Fibroblast of lung (primary cell): ENCODE data around the gene WIPF2. TPM values are rescaled to one million over a fixed set of nuclear protein-coding genes. Genes with fewer than 3 reads are reported as not detected.
A peak's percentile ranks its signal among the peaks of the same experiment; 100 is the strongest.

ENCODE experiments used
- DNase-seq, 2 donors: peaks; one replicate each; pipeline versions ENCODE4 v3.0.0 to v3.0.0-alpha.2; 2010; ENCODE audit warnings: low read depth in 2 of 2
- H2AFZ ChIP-seq: 2 replicates; pipeline ENCODE4 v1.5.1; 2012; ENCODE audit warnings: low read length, control low read depth, inconsistent platforms
- H3K27ac ChIP-seq: 2 replicates; pipeline ENCODE4 v1.5.1; 2011; ENCODE audit warnings: low read length, control low read depth; ENCODE audit not compliant: insufficient read depth
- H3K27me3 ChIP-seq: 2 replicates; pipeline ENCODE4 v1.5.1; 2011; ENCODE audit warnings: mild to moderate bottlenecking, low read length; ENCODE audit not compliant: control insufficient read depth, insufficient read depth
- H3K36me3 ChIP-seq: 2 replicates; pipeline ENCODE4 v1.5.1; 2011; ENCODE audit warnings: low read length; ENCODE audit not compliant: control insufficient read depth, insufficient read depth
- H3K4me1 ChIP-seq: 2 replicates; pipeline ENCODE4 v1.5.1; 2011; ENCODE audit warnings: low read length; ENCODE audit not compliant: control insufficient read depth, insufficient read depth; ENCODE audit errors: extremely low read depth
- H3K4me2 ChIP-seq: 2 replicates; pipeline ENCODE4 v1.5.1; 2011; ENCODE audit warnings: low read length, control low read depth; ENCODE audit not compliant: insufficient read depth; ENCODE audit errors: extremely low read depth
- H3K4me3 ChIP-seq, 4 experiments: fragments of 200-600 bp in 1 of 4; sonication (generic) in 1 of 4; replicated peaks in 1 of 4; 2 replicates each; pipeline ENCODE4 v1.5.1; 2011 to 2016; ENCODE audit warnings: low read length in 4 of 4, low read depth in 3 of 4, mild to moderate bottlenecking in 3 of 4, control low read depth in 2 of 4, inconsistent platforms in 1 of 4, mixed read lengths in 1 of 4; ENCODE audit not compliant: insufficient read depth in 1 of 4; ENCODE audit errors: control extremely low read depth in 1 of 4
- H3K79me2 ChIP-seq: 2 replicates; pipeline ENCODE4 v1.5.1; 2012; ENCODE audit warnings: mild to moderate bottlenecking, low read length, inconsistent platforms; ENCODE audit not compliant: control insufficient read depth, insufficient read depth
- H3K9ac ChIP-seq: 2 replicates; pipeline ENCODE4 v1.5.1; 2011; ENCODE audit warnings: mild to moderate bottlenecking, low read length, control low read depth; ENCODE audit not compliant: insufficient read depth
- H3K9me3 ChIP-seq: 2 replicates; pipeline ENCODE4 v1.5.1; 2012; ENCODE audit warnings: low read depth, low read length; ENCODE audit not compliant: control insufficient read depth, insufficient read depth
- H4K20me1 ChIP-seq: 2 replicates; pipeline ENCODE4 v1.5.1; 2011; ENCODE audit warnings: low read length; ENCODE audit not compliant: control insufficient read depth, insufficient read depth; ENCODE audit errors: extremely low read depth
- CTCF ChIP-seq, 2 donors: IDR thresholded peaks in 1 of 2; conservative IDR thresholded peaks in 1 of 2; 1 replicate in 1 of 2; 2 replicates in 1 of 2; pipeline ENCODE4 v1.5.1; 2011 to 2012; ENCODE audit warnings: low read length in 2 of 2, control low read depth in 1 of 2, inconsistent platforms in 1 of 2, low read depth in 1 of 2, mild to moderate bottlenecking in 1 of 2
- EZH2 ChIP-seq: IDR thresholded peaks from 2 replicates; pipeline ENCODE4 v1.5.1; 2012; ENCODE audit warnings: low read length, control low read depth, mild to moderate bottlenecking; ENCODE audit errors: missing control alignments
- polyA plus RNA-seq, 2 donors: library from polyadenylated mRNA; depleted of rRNA in 1 of 2; stranded (reverse) in 1 of 2; unstranded in 1 of 2; fragments of >200 nt; gene quantifications; 2 replicates each; pipeline ENCODE4 v1.2.1, GENCODE V29; 2011 to 2012; ENCODE audit warnings: missing spikeins in 1 of 2
- total RNA-seq: library from RNA; depleted of rRNA; stranded (reverse); fragments of >200 nt; gene quantifications from 2 replicates; pipeline ENCODE4 v1.2.1, GENCODE V29; 2014

The WIPF2 gene
- total and polyA plus RNA-seq, 2 donors (not counting 1 experiment from before 2014, with no cell fraction given) = 7.6 to 9.1 TPM

- Histone ChIP-seq H3K4me2 (peak overlapping the region; percentile 13), H2AFZ (no peak overlapping the region), H3K79me2 (peaks cover 58% of the 10 kb centered on the region), H3K36me3 (peaks cover 2% of the 10 kb centered on the region), H3K27me3 (no peaks in the 10 kb centered on the region), H3K9me3 (no peaks in the 10 kb centered on the region), H3K27ac (no peak overlapping the region), H3K9ac (no peak overlapping the region), H3K4me1 (peaks cover 69% of the 10 kb centered on the region), H4K20me1 (no peaks in the 10 kb centered on the region), H3K4me3 (no peak overlapping the region)
- TF ChIP-seq EZH2 (no peak), CTCF (conservative IDR thresholded peaks at IDR 0.05 in 1 of 2, IDR thresholded peaks at IDR 0.05 in 1 of 2; ENCODE audit: low read depth in 1 of 2, low read length in 2 of 2) (no peak)
- DNase-seq = peak in 1 of 2 donors; percentile 42
Observed at GRCh38 chr17:40327735-40328385, 108.8 kb downstream of the WIPF2 start.

GRCh38 chr17:40328386-40328766 is 109.3 kb downstream of the WIPF2 start:
- H3K27me3 ChIP-seq = no peaks in the 10 kb centered on the region
- DNase-seq = no peak
- peaks cover 64% of the 10 kb centered on the region for H3K4me1 ChIP-seq
- H3K9me3 ChIP-seq = no peaks in the 10 kb centered on the region
- no peak overlapping the region for H3K9ac ChIP-seq
- TF ChIP-seq EZH2 (no peak), CTCF (conservative IDR thresholded peaks at IDR 0.05 in 1 of 2, IDR thresholded peaks at IDR 0.05 in 1 of 2; ENCODE audit: low read depth in 1 of 2, low read length in 2 of 2) (no peak)
- no peak overlapping the region for H3K4me2 ChIP-seq
- H2AFZ ChIP-seq = no peak overlapping the region
- no peak overlapping the region for H3K4me3 ChIP-seq
- no peak overlapping the region for H3K27ac ChIP-seq
- H3K36me3 ChIP-seq = peaks cover 2% of the 10 kb centered on the region
- no peaks in the 10 kb centered on the region for H4K20me1 ChIP-seq
- H3K79me2 ChIP-seq = peaks cover 53% of the 10 kb centered on the region

- H3K36me3 ChIP-seq = peaks cover 2% of the 10 kb centered on the region
- H3K9ac ChIP-seq = no peak overlapping the region
- peak overlapping the region; percentile 11 for H3K4me2 ChIP-seq
- H3K4me3 ChIP-seq = no peak overlapping the region
- peak overlapping the region; percentile 20 for H3K27ac ChIP-seq
- TF ChIP-seq EZH2 = no peak
- no peak for TF ChIP-seq CTCF (conservative IDR thresholded peaks at IDR 0.05 in 1 of 2, IDR thresholded peaks at IDR 0.05 in 1 of 2; ENCODE audit: low read depth in 1 of 2, low read length in 2 of 2)
- peaks cover 42% of the 10 kb centered on the region for H3K79me2 ChIP-seq
- H4K20me1 ChIP-seq = no peaks in the 10 kb centered on the region
- no peak for DNase-seq
- H2AFZ ChIP-seq = no peak overlapping the region
- no peaks in the 10 kb centered on the region for H3K27me3 ChIP-seq
- peaks cover 61% of the 10 kb centered on the region for H3K4me1 ChIP-seq
- H3K9me3 ChIP-seq = no peaks in the 10 kb centered on the region
Observed at GRCh38 chr17:40329839-40330794, 111.0 kb downstream of the WIPF2 start.
